ENCODE data around the gene NKAIN2. TPM values are rescaled to one million over a fixed set of nuclear protein-coding genes. Genes with fewer than 3 reads are reported as not detected.

The NKAIN2 gene
- total RNA-seq, 1 experiment from 2014 or later, result not detected

DNA sequence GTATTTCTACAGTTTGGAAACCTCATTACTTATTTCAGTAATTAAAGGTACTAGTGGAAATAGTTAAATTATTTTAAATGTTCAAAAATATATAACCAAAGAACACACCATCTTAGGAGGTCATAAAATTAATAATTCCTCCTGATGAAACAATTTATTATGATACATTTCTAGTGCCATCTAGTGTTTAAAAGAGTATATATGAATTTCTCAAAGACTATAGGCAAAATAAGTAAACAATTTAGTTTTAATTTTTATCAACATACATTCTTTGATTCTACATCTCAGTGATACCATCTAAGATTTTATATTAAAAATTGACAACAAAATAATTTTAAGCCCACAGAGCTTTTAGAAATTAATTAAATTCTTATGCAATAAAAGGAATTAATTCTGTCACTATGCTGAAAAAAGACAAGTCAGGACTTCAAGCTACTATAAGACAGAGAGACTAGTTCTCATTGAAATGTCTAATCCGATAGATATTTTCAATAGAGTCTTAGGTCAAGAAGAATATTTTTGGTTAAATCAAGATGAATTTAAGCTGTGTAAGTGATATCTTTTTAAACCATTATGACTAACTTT is 1050.8 kb downstream of the NKAIN2 start:
- H3K9me3 Mint-ChIP-seq (ENCODE audit: low read depth, unreplicated experiment), result no peaks in the 10 kb centered on the region
- no peaks in the 10 kb centered on the region for H3K4me1 Mint-ChIP-seq (ENCODE audit: low read depth, unreplicated experiment)
- intact Hi-C loops (cut with micrococcal nuclease; ENCODE audit: unreplicated experiment), result loop anchor here (5.0 to 10.0 kb wide), 2 partner anchors 1080 to 1437 kb away; no protein-coding TSS in a partner anchor
- CTCF ChIA-PET, result no interaction called here
- no peak overlapping the region for H3K4me3 Mint-ChIP-seq (ENCODE audit: low read depth, unreplicated experiment)
- no peaks in the 10 kb centered on the region for H3K36me3 Mint-ChIP-seq (ENCODE audit: insufficient read depth, unreplicated experiment)
- no peaks in the 10 kb centered on the region for H3K27me3 Mint-ChIP-seq (ENCODE audit: unreplicated experiment)
- no TSS peak for BruUV-seq (replicated peaks)
- no peak overlapping the region for H3K27ac Mint-ChIP-seq (ENCODE audit: unreplicated experiment)
- DNase-seq, result no peak
- TF ChIP-seq, protein P1, sequence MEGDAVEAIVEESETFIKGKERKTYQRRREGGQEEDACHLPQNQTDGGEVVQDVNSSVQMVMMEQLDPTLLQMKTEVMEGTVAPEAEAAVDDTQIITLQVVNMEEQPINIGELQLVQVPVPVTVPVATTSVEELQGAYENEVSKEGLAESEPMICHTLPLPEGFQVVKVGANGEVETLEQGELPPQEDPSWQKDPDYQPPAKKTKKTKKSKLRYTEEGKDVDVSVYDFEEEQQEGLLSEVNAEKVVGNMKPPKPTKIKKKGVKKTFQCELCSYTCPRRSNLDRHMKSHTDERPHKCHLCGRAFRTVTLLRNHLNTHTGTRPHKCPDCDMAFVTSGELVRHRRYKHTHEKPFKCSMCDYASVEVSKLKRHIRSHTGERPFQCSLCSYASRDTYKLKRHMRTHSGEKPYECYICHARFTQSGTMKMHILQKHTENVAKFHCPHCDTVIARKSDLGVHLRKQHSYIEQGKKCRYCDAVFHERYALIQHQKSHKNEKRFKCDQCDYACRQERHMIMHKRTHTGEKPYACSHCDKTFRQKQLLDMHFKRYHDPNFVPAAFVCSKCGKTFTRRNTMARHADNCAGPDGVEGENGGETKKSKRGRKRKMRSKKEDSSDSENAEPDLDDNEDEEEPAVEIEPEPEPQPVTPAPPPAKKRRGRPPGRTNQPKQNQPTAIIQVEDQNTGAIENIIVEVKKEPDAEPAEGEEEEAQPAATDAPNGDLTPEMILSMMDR (IDR thresholded peaks at IDR 0.05; ENCODE audit: unreplicated experiment), result no peak

DNA sequence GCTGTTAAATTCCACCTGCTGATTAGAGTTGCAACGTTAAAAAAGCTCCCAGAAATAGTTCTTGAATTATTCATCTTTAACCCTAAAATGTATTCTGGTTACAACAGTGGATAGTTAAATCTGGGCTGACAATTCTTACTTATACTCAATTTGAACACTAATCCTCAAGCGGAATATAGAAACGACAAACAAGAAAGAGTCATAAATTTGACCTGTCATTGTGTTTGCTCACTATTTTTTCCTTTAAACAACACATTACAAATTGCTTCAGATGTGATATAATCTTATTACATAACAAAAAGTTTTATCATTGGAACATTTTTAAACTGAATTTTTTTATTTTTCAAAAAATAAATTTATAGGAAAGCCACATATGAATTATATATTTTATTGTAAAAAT is 1054.1 kb downstream of the NKAIN2 start:
- CTCF ChIA-PET, result interaction anchor here (0.6 to 0.7 kb wide), 4 partner anchors 120 to 1090 kb away, joined by 3 to 5 read pairs (median 4); no protein-coding TSS in a partner anchor
- no peak for DNase-seq
- Mint-ChIP-seq H3K9me3 (ENCODE audit: low read depth, unreplicated experiment) (no peaks in the 10 kb centered on the region), H3K4me3 (ENCODE audit: low read depth, unreplicated experiment) (no peak overlapping the region), H3K36me3 (ENCODE audit: insufficient read depth, unreplicated experiment) (no peaks in the 10 kb centered on the region), H3K27me3 (ENCODE audit: unreplicated experiment) (no peaks in the 10 kb centered on the region), H3K27ac (ENCODE audit: unreplicated experiment) (no peak overlapping the region), H3K4me1 (ENCODE audit: low read depth, unreplicated experiment) (no peaks in the 10 kb centered on the region)
- TF ChIP-seq, protein P1 (IDR thresholded peaks at IDR 0.05; ENCODE audit: unreplicated experiment), result no peak
- BruUV-seq (replicated peaks), result no TSS peak
- intact Hi-C loops (cut with micrococcal nuclease; ENCODE audit: unreplicated experiment), result loop anchor here (10.0 kb wide), 1 partner anchor 1083 kb away; no protein-coding TSS in a partner anchor

DNA sequence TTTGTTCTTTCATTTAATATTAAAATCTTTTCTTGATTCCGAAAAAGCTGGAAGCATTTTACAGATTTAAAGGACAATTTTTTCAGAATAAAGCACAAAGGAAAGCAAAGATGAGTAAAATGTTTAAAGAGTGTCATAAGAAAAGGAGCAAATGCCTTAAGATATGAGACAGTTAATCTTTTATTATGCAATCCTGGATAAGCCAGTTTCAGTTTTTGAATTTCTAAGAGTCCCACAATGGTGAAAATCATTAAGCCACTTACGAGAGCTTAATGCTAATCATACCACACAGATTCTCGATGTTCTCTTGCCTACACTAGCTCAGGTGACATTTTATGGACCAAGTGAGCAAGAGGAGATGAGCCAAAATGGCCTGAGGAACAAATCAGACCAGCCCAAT is 1054.9 kb downstream of the NKAIN2 start:
- intact Hi-C loops (cut with micrococcal nuclease; ENCODE audit: unreplicated experiment), result loop anchor here (10.0 kb wide), 1 partner anchor 1084 kb away; no protein-coding TSS in a partner anchor
- Mint-ChIP-seq H3K27ac (ENCODE audit: unreplicated experiment) (no peak overlapping the region), H3K4me3 (ENCODE audit: low read depth, unreplicated experiment) (no peak overlapping the region), H3K9me3 (ENCODE audit: low read depth, unreplicated experiment) (no peaks in the 10 kb centered on the region), H3K36me3 (ENCODE audit: insufficient read depth, unreplicated experiment) (no peaks in the 10 kb centered on the region), H3K4me1 (ENCODE audit: low read depth, unreplicated experiment) (no peaks in the 10 kb centered on the region), H3K27me3 (ENCODE audit: unreplicated experiment) (no peaks in the 10 kb centered on the region)
- no TSS peak for BruUV-seq (replicated peaks)
- TF ChIP-seq, protein P1 (IDR thresholded peaks at IDR 0.05; ENCODE audit: unreplicated experiment), result no peak
- DNase-seq, result no peak
- CTCF ChIA-PET, result interaction anchor here (0.6 kb wide), 1 partner anchor 120 kb away, joined by 4 read pairs; no protein-coding TSS in a partner anchor

DNA sequence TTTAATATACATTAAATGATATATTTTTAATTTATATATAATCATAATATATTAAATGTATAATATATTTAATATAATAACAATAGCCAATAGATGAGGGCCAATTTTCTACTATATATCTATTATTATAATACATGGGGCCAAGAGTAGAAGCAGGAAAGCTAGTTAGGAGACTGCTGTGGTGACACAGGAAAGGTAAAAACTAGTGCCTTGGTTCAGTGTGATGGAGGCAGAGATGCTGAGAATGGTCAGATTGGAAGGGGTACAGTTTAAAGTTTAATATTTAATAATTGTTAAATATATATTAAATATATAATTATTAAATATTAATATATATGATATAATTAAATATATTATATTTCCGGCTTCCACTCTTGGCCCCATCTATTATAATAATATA is 1055.7 kb downstream of the NKAIN2 start:
- Mint-ChIP-seq H3K4me1 (ENCODE audit: low read depth, unreplicated experiment) (no peaks in the 10 kb centered on the region), H3K36me3 (ENCODE audit: insufficient read depth, unreplicated experiment) (no peaks in the 10 kb centered on the region), H3K27ac (ENCODE audit: unreplicated experiment) (no peak overlapping the region), H3K27me3 (ENCODE audit: unreplicated experiment) (no peaks in the 10 kb centered on the region), H3K9me3 (ENCODE audit: low read depth, unreplicated experiment) (no peaks in the 10 kb centered on the region), H3K4me3 (ENCODE audit: low read depth, unreplicated experiment) (no peak overlapping the region)
- no peak for DNase-seq
- no TSS peak for BruUV-seq (replicated peaks)
- TF ChIP-seq, protein P1 (IDR thresholded peaks at IDR 0.05; ENCODE audit: unreplicated experiment), result no peak
- CTCF ChIA-PET, result no interaction called here
- intact Hi-C loops (cut with micrococcal nuclease; ENCODE audit: unreplicated experiment), result loop anchor here (10.0 kb wide), 1 partner anchor 1085 kb away; no protein-coding TSS in a partner anchor

Data from Calu3 (cell line).